ENCODE results near the gene BCL2. TPM values are rescaled to one million over a fixed set of nuclear protein-coding genes. Genes with fewer than 3 reads are reported as not detected.

Gene BCL2
- total and polyA plus RNA-seq, 2 experiments from 2014 or later: 0.02 to 0.98 TPM

- H3K36me3 ChIP-seq: no peaks in the 10 kb centered on the region
- no peak for DNase-seq (ENCODE audit: low read depth in 1 of 2, low spot score in 1 of 2)
- H3K9me3 ChIP-seq (ENCODE audit: low read depth): no peaks in the 10 kb centered on the region
- H3K27ac ChIP-seq: no peak overlapping the region
- no peaks in the 10 kb centered on the region for H3K4me1 ChIP-seq (ENCODE audit: low read depth)
- no peaks in the 10 kb centered on the region for H3K27me3 ChIP-seq
- TF ChIP-seq CTCF (IDR thresholded peaks at IDR 0.05; ENCODE audit: low read depth, low read length): no peak
- no peak overlapping the region for H3K4me3 ChIP-seq
Measured at GRCh38 chr18:63178971-63179370, 140.6 kb downstream of the BCL2 start.

GRCh38 chr18:63177919-63178821 is 141.4 kb downstream of the BCL2 start:
- Histone ChIP-seq H3K4me3 (no peak overlapping the region), H3K27me3 (no peaks in the 10 kb centered on the region), H3K27ac (no peak overlapping the region), H3K9me3 (ENCODE audit: low read depth) (no peaks in the 10 kb centered on the region), H3K36me3 (no peaks in the 10 kb centered on the region), H3K4me1 (ENCODE audit: low read depth) (no peaks in the 10 kb centered on the region)
- peak in 1 of 2 donors; percentile 76 for DNase-seq (ENCODE audit: low read depth in 1 of 2, low spot score in 1 of 2)
- no peak for TF ChIP-seq CTCF (IDR thresholded peaks at IDR 0.05; ENCODE audit: low read depth, low read length)

- DNase-seq (ENCODE audit: low read depth in 1 of 2, low spot score in 1 of 2): no peak
- Histone ChIP-seq H3K4me1 (ENCODE audit: low read depth) (no peaks in the 10 kb centered on the region), H3K27me3 (no peaks in the 10 kb centered on the region), H3K9me3 (ENCODE audit: low read depth) (no peaks in the 10 kb centered on the region), H3K4me3 (no peak overlapping the region), H3K36me3 (no peaks in the 10 kb centered on the region), H3K27ac (no peak overlapping the region)
- no peak for TF ChIP-seq CTCF (IDR thresholded peaks at IDR 0.05; ENCODE audit: low read depth, low read length)
Measured at GRCh38 chr18:63177259-63177658, 142.3 kb downstream of the BCL2 start.

GRCh38 chr18:63175264-63175663 is 144.3 kb downstream of the BCL2 start:
- DNase-seq (ENCODE audit: low read depth in 1 of 2, low spot score in 1 of 2): no peak
- TF ChIP-seq CTCF (IDR thresholded peaks at IDR 0.05; ENCODE audit: low read depth, low read length): no peak
- H3K4me3 ChIP-seq: no peak overlapping the region
- no peaks in the 10 kb centered on the region for H3K36me3 ChIP-seq
- no peaks in the 10 kb centered on the region for H3K4me1 ChIP-seq (ENCODE audit: low read depth)
- no peaks in the 10 kb centered on the region for H3K9me3 ChIP-seq (ENCODE audit: low read depth)
- H3K27ac ChIP-seq: no peak overlapping the region
- H3K27me3 ChIP-seq: no peaks in the 10 kb centered on the region

GRCh38 chr18:63173983-63174382 is 145.6 kb downstream of the BCL2 start:
- no peaks in the 10 kb centered on the region for H3K9me3 ChIP-seq (ENCODE audit: low read depth)
- no peak for TF ChIP-seq CTCF (IDR thresholded peaks at IDR 0.05; ENCODE audit: low read depth, low read length)
- no peak for DNase-seq (ENCODE audit: low read depth in 1 of 2, low spot score in 1 of 2)
- no peaks in the 10 kb centered on the region for H3K36me3 ChIP-seq
- H3K27ac ChIP-seq: no peak overlapping the region
- no peaks in the 10 kb centered on the region for H3K4me1 ChIP-seq (ENCODE audit: low read depth)
- no peaks in the 10 kb centered on the region for H3K27me3 ChIP-seq
- no peak overlapping the region for H3K4me3 ChIP-seq

Measured in cardiac muscle cell (in vitro differentiated cells and primary cell).